ENCODE data around the gene ALX4. TPM values are rescaled to one million over a fixed set of nuclear protein-coding genes. Genes with fewer than 3 reads are reported as not detected.

ALX4 gene
- polyA plus RNA-seq, 1 of the 3 experiments (the other 2 are of a cell fraction), result under 0.01 TPM

DNA sequence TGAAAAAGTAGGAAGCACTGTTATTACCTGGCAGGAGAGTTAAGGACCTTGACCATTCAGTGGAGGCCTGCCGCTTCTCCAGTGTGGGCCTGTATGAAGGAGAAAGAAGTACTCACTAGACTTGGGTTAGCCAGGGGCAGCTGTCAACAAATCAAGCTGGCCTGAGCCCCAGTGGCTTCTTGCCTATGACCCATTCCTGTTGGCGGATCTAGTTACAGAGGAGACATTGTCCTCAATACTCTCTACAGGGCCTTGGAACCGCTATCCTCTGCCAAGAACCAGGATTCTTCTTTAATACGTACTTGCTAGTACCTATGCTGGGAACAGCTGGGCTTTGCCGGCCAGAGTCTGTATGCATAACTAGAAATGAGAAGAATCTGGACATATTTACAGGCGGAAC is 68.1 kb downstream of the ALX4 start:
- no peak overlapping the region for H3K27ac ChIP-seq (ENCODE audit: low read depth in 2 of 2, low read length in 1 of 2)
- TF ChIP-seq GATA2 (CRISPR knock-in tag; IDR thresholded peaks at IDR 0.05) (no peak), GABPA (IDR thresholded peaks at IDR 0.05; ENCODE audit: low read depth) (no peak), MEF2A (IDR thresholded peaks at IDR 0.05; ENCODE audit: borderline replicate concordance, low read depth) (no peak), RFX5 (IDR thresholded peaks at IDR 0.05; ENCODE audit: low read length) (no peak), POLR2AphosphoS5 (IDR thresholded peaks at IDR 0.05; ENCODE audit: low read depth, low read length) (no peak), JUND (IDR thresholded peaks at IDR 0.05) (no peak), RXRA (IDR thresholded peaks at IDR 0.05; ENCODE audit: borderline replicate concordance, low read depth) (no peak)
- TF ChIP-seq, protein P1, sequence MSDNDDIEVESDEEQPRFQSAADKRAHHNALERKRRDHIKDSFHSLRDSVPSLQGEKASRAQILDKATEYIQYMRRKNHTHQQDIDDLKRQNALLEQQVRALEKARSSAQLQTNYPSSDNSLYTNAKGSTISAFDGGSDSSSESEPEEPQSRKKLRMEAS (IDR thresholded peaks at IDR 0.05; ENCODE audit: low read depth), result no peak
- TF ChIP-seq, protein P2, sequence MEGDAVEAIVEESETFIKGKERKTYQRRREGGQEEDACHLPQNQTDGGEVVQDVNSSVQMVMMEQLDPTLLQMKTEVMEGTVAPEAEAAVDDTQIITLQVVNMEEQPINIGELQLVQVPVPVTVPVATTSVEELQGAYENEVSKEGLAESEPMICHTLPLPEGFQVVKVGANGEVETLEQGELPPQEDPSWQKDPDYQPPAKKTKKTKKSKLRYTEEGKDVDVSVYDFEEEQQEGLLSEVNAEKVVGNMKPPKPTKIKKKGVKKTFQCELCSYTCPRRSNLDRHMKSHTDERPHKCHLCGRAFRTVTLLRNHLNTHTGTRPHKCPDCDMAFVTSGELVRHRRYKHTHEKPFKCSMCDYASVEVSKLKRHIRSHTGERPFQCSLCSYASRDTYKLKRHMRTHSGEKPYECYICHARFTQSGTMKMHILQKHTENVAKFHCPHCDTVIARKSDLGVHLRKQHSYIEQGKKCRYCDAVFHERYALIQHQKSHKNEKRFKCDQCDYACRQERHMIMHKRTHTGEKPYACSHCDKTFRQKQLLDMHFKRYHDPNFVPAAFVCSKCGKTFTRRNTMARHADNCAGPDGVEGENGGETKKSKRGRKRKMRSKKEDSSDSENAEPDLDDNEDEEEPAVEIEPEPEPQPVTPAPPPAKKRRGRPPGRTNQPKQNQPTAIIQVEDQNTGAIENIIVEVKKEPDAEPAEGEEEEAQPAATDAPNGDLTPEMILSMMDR (IDR thresholded peaks at IDR 0.05), result no peak
- TF ChIP-seq, protein P3, sequence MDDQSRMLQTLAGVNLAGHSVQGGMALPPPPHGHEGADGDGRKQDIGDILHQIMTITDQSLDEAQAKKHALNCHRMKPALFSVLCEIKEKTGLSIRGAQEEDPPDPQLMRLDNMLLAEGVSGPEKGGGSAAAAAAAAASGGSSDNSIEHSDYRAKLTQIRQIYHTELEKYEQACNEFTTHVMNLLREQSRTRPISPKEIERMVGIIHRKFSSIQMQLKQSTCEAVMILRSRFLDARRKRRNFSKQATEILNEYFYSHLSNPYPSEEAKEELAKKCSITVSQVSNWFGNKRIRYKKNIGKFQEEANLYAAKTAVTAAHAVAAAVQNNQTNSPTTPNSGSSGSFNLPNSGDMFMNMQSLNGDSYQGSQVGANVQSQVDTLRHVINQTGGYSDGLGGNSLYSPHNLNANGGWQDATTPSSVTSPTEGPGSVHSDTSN (IDR thresholded peaks at IDR 0.05), result no peak
- TF ChIP-seq, protein P4, sequence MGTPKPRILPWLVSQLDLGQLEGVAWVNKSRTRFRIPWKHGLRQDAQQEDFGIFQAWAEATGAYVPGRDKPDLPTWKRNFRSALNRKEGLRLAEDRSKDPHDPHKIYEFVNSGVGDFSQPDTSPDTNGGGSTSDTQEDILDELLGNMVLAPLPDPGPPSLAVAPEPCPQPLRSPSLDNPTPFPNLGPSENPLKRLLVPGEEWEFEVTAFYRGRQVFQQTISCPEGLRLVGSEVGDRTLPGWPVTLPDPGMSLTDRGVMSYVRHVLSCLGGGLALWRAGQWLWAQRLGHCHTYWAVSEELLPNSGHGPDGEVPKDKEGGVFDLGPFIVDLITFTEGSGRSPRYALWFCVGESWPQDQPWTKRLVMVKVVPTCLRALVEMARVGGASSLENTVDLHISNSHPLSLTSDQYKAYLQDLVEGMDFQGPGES (IDR thresholded peaks at IDR 0.05; ENCODE audit: low read depth, low read length), result no peak
- no peak overlapping the region for H3K4me3 ChIP-seq (ENCODE audit: low read depth in 2 of 2, low read length in 1 of 2)
- no peak overlapping the region for H3K4me2 ChIP-seq
- peaks cover 3 to 10% of the 10 kb centered on the region in 2 experiments for H3K36me3 ChIP-seq (replicated peaks in 1 of 2; ENCODE audit: control insufficient read depth in 1 of 2, insufficient read depth in 2 of 2, low read length in 1 of 2)
- no peaks in the 10 kb centered on the region for H4K20me1 ChIP-seq (ENCODE audit: insufficient read depth)
- no peak for DNase-seq
- H3K9me2 ChIP-seq, result no peaks in the 10 kb centered on the region
- ChIA-PET CTCF (interaction anchor here (1.6 kb wide), 1 partner anchor 13 kb away, joined by 3 read pairs; no protein-coding TSS in a partner anchor), POLR2A (no interaction called here)
- H3F3A ChIP-seq (replicated peaks; ENCODE audit: insufficient read depth), result peaks cover 17% of the 10 kb centered on the region
- no peaks in the 10 kb centered on the region for H3K9me3 ChIP-seq
- peaks cover 13 to 46% of the 10 kb centered on the region in 2 experiments for H3K4me1 ChIP-seq (ENCODE audit: control insufficient read depth in 1 of 2, insufficient read depth in 2 of 2, low read depth in 1 of 2, low read length in 1 of 2)
- no peak overlapping the region for H2AFZ ChIP-seq (ENCODE audit: low read depth)
- H3K9ac ChIP-seq, result no peak overlapping the region
- no peaks in the 10 kb centered on the region for H3K27me3 ChIP-seq (ENCODE audit: insufficient read depth)
- WGBS (ENCODE audit: low lambda C conversion rate), result 96% methylated on average over 4 of the region's 6 CpGs
- no peaks in the 10 kb centered on the region for H3K79me2 ChIP-seq (ENCODE audit: insufficient read depth)

DNA sequence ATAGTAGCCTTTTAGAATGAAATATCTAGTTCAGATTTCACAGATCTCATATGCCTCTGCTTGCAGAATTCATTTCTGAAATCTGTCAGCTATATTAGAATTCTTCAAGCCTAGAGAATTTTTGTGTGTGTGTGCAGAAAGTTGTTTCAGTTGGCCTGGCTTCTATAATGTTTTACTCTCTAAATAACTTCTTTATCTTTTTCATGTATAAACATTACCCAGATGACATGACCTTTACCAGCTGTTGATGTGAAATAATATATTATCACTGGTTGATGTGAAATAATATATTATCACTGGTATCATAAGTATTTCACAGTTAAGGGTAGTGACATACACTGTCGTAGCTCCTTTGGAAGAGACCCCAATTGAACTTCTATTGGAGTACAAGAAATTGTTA is 72.8 kb downstream of the ALX4 start:
- Histone ChIP-seq H2AFZ (ENCODE audit: low read depth) (no peak overlapping the region), H3F3A (replicated peaks; ENCODE audit: insufficient read depth) (no peaks in the 10 kb centered on the region), H3K4me3 (ENCODE audit: low read depth in 2 of 2, low read length in 1 of 2) (no peak overlapping the region), H3K4me2 (no peak overlapping the region), H4K20me1 (ENCODE audit: insufficient read depth) (no peaks in the 10 kb centered on the region), H3K9me2 (no peaks in the 10 kb centered on the region), H3K27me3 (ENCODE audit: insufficient read depth) (no peaks in the 10 kb centered on the region), H3K36me3 (replicated peaks in 1 of 2; ENCODE audit: control insufficient read depth in 1 of 2, insufficient read depth in 2 of 2, low read length in 1 of 2) (peaks cover 21 to 22% of the 10 kb centered on the region in 2 experiments), H3K27ac (ENCODE audit: low read depth in 2 of 2, low read length in 1 of 2) (no peak overlapping the region), H3K79me2 (ENCODE audit: insufficient read depth) (no peaks in the 10 kb centered on the region), H3K4me1 (ENCODE audit: control insufficient read depth in 1 of 2, insufficient read depth in 2 of 2, low read depth in 1 of 2, low read length in 1 of 2) (no peaks in the 10 kb centered on the region), H3K9ac (no peak overlapping the region), H3K9me3 (no peaks in the 10 kb centered on the region)
- no peak for DNase-seq
- ChIA-PET POLR2A (no interaction called here), CTCF (interaction anchor here (1.6 kb wide), 1 partner anchor 21 kb away, joined by 4 read pairs; no protein-coding TSS in a partner anchor)
- WGBS (ENCODE audit: low lambda C conversion rate), result 95% methylated on average over 1 of the region's 1 CpG
- TF ChIP-seq SIN3A (IDR thresholded peaks at IDR 0.05; ENCODE audit: borderline replicate concordance, low read depth, low read length) (no peak), GABPA (IDR thresholded peaks at IDR 0.05; ENCODE audit: low read depth) (no peak), TEAD4 (IDR thresholded peaks at IDR 0.05; ENCODE audit: borderline replicate concordance, insufficient read depth) (no peak), RFX5 (IDR thresholded peaks at IDR 0.05; ENCODE audit: low read length) (no peak), YY1 (IDR thresholded peaks at IDR 0.05; ENCODE audit: low read depth) (no peak), MEF2A (IDR thresholded peaks at IDR 0.05; ENCODE audit: borderline replicate concordance, low read depth) (no peak), FOXJ3 (CRISPR knock-in tag; IDR thresholded peaks at IDR 0.05) (no peak), TAF1 (IDR thresholded peaks at IDR 0.05; ENCODE audit: borderline replicate concordance, low read depth, low read length) (no peak), MXI1 (IDR thresholded peaks at IDR 0.05; ENCODE audit: low read depth, low read length) (no peak), RXRA (IDR thresholded peaks at IDR 0.05; ENCODE audit: borderline replicate concordance, low read depth) (no peak)
- TF ChIP-seq, protein P2 (IDR thresholded peaks at IDR 0.05), result no peak
- TF ChIP-seq, protein P3 (IDR thresholded peaks at IDR 0.05), result no peak
- TF ChIP-seq, protein P5, sequence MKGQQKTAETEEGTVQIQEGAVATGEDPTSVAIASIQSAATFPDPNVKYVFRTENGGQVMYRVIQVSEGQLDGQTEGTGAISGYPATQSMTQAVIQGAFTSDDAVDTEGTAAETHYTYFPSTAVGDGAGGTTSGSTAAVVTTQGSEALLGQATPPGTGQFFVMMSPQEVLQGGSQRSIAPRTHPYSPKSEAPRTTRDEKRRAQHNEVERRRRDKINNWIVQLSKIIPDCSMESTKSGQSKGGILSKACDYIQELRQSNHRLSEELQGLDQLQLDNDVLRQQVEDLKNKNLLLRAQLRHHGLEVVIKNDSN (IDR thresholded peaks at IDR 0.05; ENCODE audit: borderline replicate concordance, low read depth), result no peak

Data from SK-N-SH (cell line).